Measurements from ENCODE around the gene MCF2L. TPM values are rescaled to one million over a fixed set of nuclear protein-coding genes. Genes with fewer than 3 reads are reported as not detected.

MCF2L gene
- total and polyA plus RNA-seq, 2 experiments from 2014 or later = 4.8 to 25.6 TPM

- TF ChIP-seq ZNF462 (CRISPR knock-in tag; IDR thresholded peaks at IDR 0.05) (no peak), POLR2AphosphoS5 (IDR thresholded peaks at IDR 0.05; ENCODE audit: low read depth) (no peak), ZNF331 (CRISPR knock-in tag; IDR thresholded peaks at IDR 0.05; ENCODE audit: low read depth) (no peak), EZH2 (IDR thresholded peaks at IDR 0.05; ENCODE audit: low read depth, unreplicated experiment) (no peak), EZH2phosphoT487 (IDR thresholded peaks at IDR 0.05; ENCODE audit: unreplicated experiment) (no peak), ZNF114 (CRISPR knock-in tag; IDR thresholded peaks at IDR 0.05) (no peak), STAT1 (IDR thresholded peaks at IDR 0.05; ENCODE audit: unreplicated experiment) (no peak), JUNB (IDR thresholded peaks at IDR 0.05; ENCODE audit: unreplicated experiment) (no peak)
These were observed 39.8 kb upstream of the MCF2L start (continued) for GRCh38 chr13:112928972-112929782.

GRCh38 chr13:112929783-112930055 is 39.3 kb upstream of the MCF2L start:
- Mint-ChIP-seq H3K4me1 (peaks cover 21% of the 10 kb centered on the region), H3K27me3 (ENCODE audit: insufficient read depth, low read depth, poor library complexity) (peaks cover 14% of the 10 kb centered on the region), H3K36me3 (ENCODE audit: low read depth) (peaks cover 12% of the 10 kb centered on the region), H3K27ac (no peak overlapping the region), H3K9me3 (peaks cover 7% of the 10 kb centered on the region; the same call in 2 of the 3 replicates), H3K4me3 (no peak overlapping the region)
- Histone ChIP-seq H4K20me1 (replicated peaks; ENCODE audit: insufficient read depth) (peaks cover 8% of the 10 kb centered on the region; the same call in 1 of the 2 replicates), H3K27ac (ENCODE audit: low read depth) (no peak overlapping the region), H3K4me2 (no peak overlapping the region), H3F3A (replicated peaks; ENCODE audit: low read depth) (no peaks in the 10 kb centered on the region), H3K9me2 (ENCODE audit: insufficient read depth) (no peaks in the 10 kb centered on the region), H2AFZ (no peak overlapping the region), H3K27me3 (ENCODE audit: insufficient read depth) (no peaks in the 10 kb centered on the region), H3K79me2 (replicated peaks; ENCODE audit: insufficient read depth) (no peaks in the 10 kb centered on the region), H3K36me3 (ENCODE audit: insufficient read depth) (no peaks in the 10 kb centered on the region; the same call in 1 of the 2 replicates), H3K4me3 (no peak overlapping the region), H3K4me1 (ENCODE audit: insufficient read depth) (no peaks in the 10 kb centered on the region)
- ATAC-seq = no peak
- TF ChIP-seq JUNB (IDR thresholded peaks at IDR 0.05; ENCODE audit: unreplicated experiment) (no peak), CTCF (conservative IDR thresholded peaks at IDR 0.05; ENCODE audit: low read depth in 2 of 2) (no peak)
- no peak for DNase-seq (ENCODE audit: low spot score)
